IgD-negative memory B cell (primary cell): ENCODE results near the gene KRT15. TPM values are rescaled to one million over a fixed set of nuclear protein-coding genes. Genes with fewer than 3 reads are reported as not detected.

Experiments
- H3K27ac Mint-ChIP-seq, 3 donors: one replicate each; pipeline ENCODE4 v1.8.0; 2020 to 2022; ENCODE audit warnings: mild to moderate bottlenecking in 3 of 3, mixed read lengths in 3 of 3, moderate library complexity in 1 of 3
- H3K27me3 Mint-ChIP-seq: one replicate; pipeline ENCODE4 v1.8.0; 2021; ENCODE audit warnings: mixed read lengths
- H3K36me3 Mint-ChIP-seq: one replicate; pipeline ENCODE4 v1.8.0; 2020; ENCODE audit warnings: mild to moderate bottlenecking, mixed read lengths
- H3K4me1 Mint-ChIP-seq, 3 donors: one replicate each; pipeline ENCODE4 v1.8.0; 2020 to 2022; ENCODE audit warnings: mixed read lengths in 3 of 3, mild to moderate bottlenecking in 1 of 3
- H3K4me3 Mint-ChIP-seq, 4 donors: one replicate each; pipeline ENCODE4 v1.8.0; 2020 to 2022; ENCODE audit warnings: mild to moderate bottlenecking in 4 of 4, mixed read lengths in 4 of 4, moderate library complexity in 3 of 4
- H3K9me3 Mint-ChIP-seq, 3 donors: one replicate each; pipeline ENCODE4 v1.8.0; 2020 to 2021; ENCODE audit warnings: mixed read lengths in 3 of 3, mild to moderate bottlenecking in 1 of 3
- polyA plus RNA-seq: library from polyadenylated mRNA; unstranded; fragments of 300-500 nt; fragmentation: Illumina TruSeq; gene quantifications from one replicate; pipeline ENCODE4 v1.2.3, GENCODE V29; 2021

The KRT15 gene
- polyA plus RNA-seq, 1 donor from 2014 or later = not detected

GRCh38 chr17:41510251-41511065 lies 8.2 kb downstream of the KRT15 start:
- no peak overlapping the region for H3K27ac Mint-ChIP-seq
- H3K4me1 Mint-ChIP-seq = no peaks in the 10 kb centered on the region
- no peaks in the 10 kb centered on the region for H3K36me3 Mint-ChIP-seq
- H3K27me3 Mint-ChIP-seq = peaks cover 5% of the 10 kb centered on the region
- H3K9me3 Mint-ChIP-seq = no peaks in the 10 kb centered on the region
- H3K4me3 Mint-ChIP-seq = no peak overlapping the region

GRCh38 chr17:41507315-41507880 lies 11.3 kb downstream of the KRT15 start:
- H3K27me3 Mint-ChIP-seq = peaks cover 3% of the 10 kb centered on the region
- no peaks in the 10 kb centered on the region for H3K4me1 Mint-ChIP-seq
- H3K36me3 Mint-ChIP-seq = no peaks in the 10 kb centered on the region
- H3K27ac Mint-ChIP-seq = no peak overlapping the region
- no peak overlapping the region for H3K4me3 Mint-ChIP-seq
- H3K9me3 Mint-ChIP-seq = no peaks in the 10 kb centered on the region

- H3K4me3 Mint-ChIP-seq = peak overlapping the region in 1 of 4 donors; percentile 33
- H3K9me3 Mint-ChIP-seq = no peaks in the 10 kb centered on the region
- no peak overlapping the region for H3K27ac Mint-ChIP-seq
- no peaks in the 10 kb centered on the region for H3K36me3 Mint-ChIP-seq
- H3K4me1 Mint-ChIP-seq = no peaks in the 10 kb centered on the region
- H3K27me3 Mint-ChIP-seq = peaks cover 3% of the 10 kb centered on the region
Measured at GRCh38 chr17:41505809-41506767, 12.6 kb downstream of the KRT15 start.

- no peak within 1 kb of the TSS for H3K27ac Mint-ChIP-seq
Measured at GRCh38 chr17:41505007-41505808, 13.5 kb downstream of the KRT15 start, which contains the start of gene KRT13. Gene KRT13, minus strand, starts transcription at chr17:41505612. Its CDS starts 62 bp downstream, at chr17:41505550.

GRCh38 chr17:41504246-41504977 lies 14.3 kb downstream of the KRT15 start:
- no peaks in the 10 kb centered on the region for H3K4me1 Mint-ChIP-seq
- no peaks in the 10 kb centered on the region for H3K9me3 Mint-ChIP-seq
- no peak overlapping the region for H3K27ac Mint-ChIP-seq
- H3K27me3 Mint-ChIP-seq = peaks cover 5% of the 10 kb centered on the region
- H3K36me3 Mint-ChIP-seq = no peaks in the 10 kb centered on the region
- no peak overlapping the region for H3K4me3 Mint-ChIP-seq

More at GRCh38 chr17:41505007-41505808, 13.5 kb downstream of the KRT15 start, which contains the start of gene KRT13:
- H3K9me3 Mint-ChIP-seq = no peaks in the 10 kb centered on the region
- peaks cover 3% of the 10 kb centered on the region for H3K27me3 Mint-ChIP-seq
- no peaks in the 10 kb centered on the region for H3K4me1 Mint-ChIP-seq
- no peaks in the 10 kb centered on the region for H3K36me3 Mint-ChIP-seq
- peak within 1 kb of the TSS in 1 of 4 donors; percentile 33 for H3K4me3 Mint-ChIP-seq

- H3K4me1 Mint-ChIP-seq = peaks cover 0 to 4% (median 2%) of the 10 kb centered on the region in 3 donors
- H3K36me3 Mint-ChIP-seq = no peaks in the 10 kb centered on the region
- peaks cover 4% of the 10 kb centered on the region for H3K27me3 Mint-ChIP-seq
- no peaks in the 10 kb centered on the region for H3K9me3 Mint-ChIP-seq
- H3K27ac Mint-ChIP-seq = no peak overlapping the region
- peak overlapping the region in 1 of 4 donors; percentile 27 for H3K4me3 Mint-ChIP-seq
Measured at GRCh38 chr17:41503202-41503601, 15.5 kb downstream of the KRT15 start.

GRCh38 chr17:41500131-41500911 lies 18.4 kb downstream of the KRT15 start:
- H3K27ac Mint-ChIP-seq = no peak overlapping the region
- H3K27me3 Mint-ChIP-seq = peaks cover 4% of the 10 kb centered on the region
- no peaks in the 10 kb centered on the region for H3K9me3 Mint-ChIP-seq

GRCh38 chr17:41499714-41500113 lies 19.0 kb downstream of the KRT15 start:
- Mint-ChIP-seq H3K9me3 (no peaks in the 10 kb centered on the region), H3K27me3 (peaks cover 4% of the 10 kb centered on the region), H3K4me1 (peaks cover 0 to 11% (median 4%) of the 10 kb centered on the region in 3 donors), H3K4me3 (no peak overlapping the region), H3K36me3 (no peaks in the 10 kb centered on the region), H3K27ac (no peak overlapping the region)

More at GRCh38 chr17:41500131-41500911, 18.4 kb downstream of the KRT15 start:
- Mint-ChIP-seq H3K4me1 (peaks cover 0 to 11% (median 4%) of the 10 kb centered on the region in 3 donors), H3K4me3 (no peak overlapping the region), H3K36me3 (no peaks in the 10 kb centered on the region)

GRCh38 chr17:41498276-41498675 lies 20.4 kb downstream of the KRT15 start:
- peaks cover 0 to 11% (median 4%) of the 10 kb centered on the region in 3 donors for H3K4me1 Mint-ChIP-seq

GRCh38 chr17:41496803-41497484 lies 21.7 kb downstream of the KRT15 start:
- Mint-ChIP-seq H3K4me1 (peaks cover 0 to 11% (median 4%) of the 10 kb centered on the region in 3 donors), H3K9me3 (no peaks in the 10 kb centered on the region), H3K27me3 (peaks cover 2% of the 10 kb centered on the region), H3K27ac (no peak overlapping the region), H3K36me3 (peaks cover 2% of the 10 kb centered on the region), H3K4me3 (no peak overlapping the region)

More at GRCh38 chr17:41498276-41498675, 20.4 kb downstream of the KRT15 start:
- Mint-ChIP-seq H3K4me3 (no peak overlapping the region), H3K27ac (no peak overlapping the region), H3K27me3 (peaks cover 2% of the 10 kb centered on the region), H3K9me3 (no peaks in the 10 kb centered on the region), H3K36me3 (peaks cover 2% of the 10 kb centered on the region)

- no peaks in the 10 kb centered on the region for H3K9me3 Mint-ChIP-seq
- H3K4me3 Mint-ChIP-seq = no peak overlapping the region
- peak overlapping the region in 1 of 3 donors; percentile 16 for H3K27ac Mint-ChIP-seq
- H3K27me3 Mint-ChIP-seq = no peaks in the 10 kb centered on the region
- peaks cover 0 to 19% (median 4%) of the 10 kb centered on the region in 3 donors for H3K4me1 Mint-ChIP-seq
- peaks cover 2% of the 10 kb centered on the region for H3K36me3 Mint-ChIP-seq
Measured at GRCh38 chr17:41494524-41494923, 24.2 kb downstream of the KRT15 start.

- H3K9me3 Mint-ChIP-seq = no peaks in the 10 kb centered on the region
- peaks cover 0 to 14% (median 0%) of the 10 kb centered on the region in 3 donors for H3K4me1 Mint-ChIP-seq
- H3K36me3 Mint-ChIP-seq = peaks cover 2% of the 10 kb centered on the region
- no peak overlapping the region for H3K4me3 Mint-ChIP-seq
- no peak overlapping the region for H3K27ac Mint-ChIP-seq
- no peaks in the 10 kb centered on the region for H3K27me3 Mint-ChIP-seq
Measured at GRCh38 chr17:41492771-41493170, 25.9 kb downstream of the KRT15 start.
